Testis (tissue), 2 donors: ENCODE results near the gene MINDY4.

Source experiments
- POLR2A ChIP-seq: fragments of 450-650 bp; IDR thresholded peaks from one replicate; pipeline ENCODE4 v1.6.1; 2017; ENCODE audit warnings: antibody characterized with exemption, mild to moderate bottlenecking, moderate library complexity
- TF ChIP-seq, protein P1 (sequence below), 3 experiments: fragments of 450-650 bp in 2 of 3; fragments of 200-600 bp in 1 of 3; sonication (generic) in 1 of 3; IDR thresholded peaks; one replicate each; pipeline ENCODE4 v1.5.1; 2016 to 2019; ENCODE audit warnings: antibody characterized with exemption in 3 of 3, mild to moderate bottlenecking in 2 of 3, moderate library complexity in 1 of 3

DNA sequence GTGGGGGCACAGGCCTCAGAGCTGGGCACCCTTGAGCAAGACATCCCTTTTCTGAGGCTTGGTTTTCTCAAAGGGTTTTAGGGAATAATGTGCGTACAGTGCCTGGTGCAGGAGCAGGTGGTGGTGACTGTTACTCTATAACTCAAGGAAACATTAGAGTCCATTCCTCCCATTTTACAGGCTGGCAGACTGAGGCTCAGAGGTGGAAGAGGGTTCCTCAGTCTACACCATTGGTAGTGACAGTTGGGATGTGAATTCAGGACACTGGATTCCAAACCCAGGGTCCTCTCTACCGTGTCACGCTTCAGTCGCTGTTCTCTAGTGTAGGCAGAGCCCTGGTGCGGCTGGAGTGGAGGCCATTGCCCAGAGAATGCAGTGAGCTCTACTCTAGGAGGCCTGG lies 100.4 kb downstream of the MINDY4 start:
- TF ChIP-seq, protein P1, sequence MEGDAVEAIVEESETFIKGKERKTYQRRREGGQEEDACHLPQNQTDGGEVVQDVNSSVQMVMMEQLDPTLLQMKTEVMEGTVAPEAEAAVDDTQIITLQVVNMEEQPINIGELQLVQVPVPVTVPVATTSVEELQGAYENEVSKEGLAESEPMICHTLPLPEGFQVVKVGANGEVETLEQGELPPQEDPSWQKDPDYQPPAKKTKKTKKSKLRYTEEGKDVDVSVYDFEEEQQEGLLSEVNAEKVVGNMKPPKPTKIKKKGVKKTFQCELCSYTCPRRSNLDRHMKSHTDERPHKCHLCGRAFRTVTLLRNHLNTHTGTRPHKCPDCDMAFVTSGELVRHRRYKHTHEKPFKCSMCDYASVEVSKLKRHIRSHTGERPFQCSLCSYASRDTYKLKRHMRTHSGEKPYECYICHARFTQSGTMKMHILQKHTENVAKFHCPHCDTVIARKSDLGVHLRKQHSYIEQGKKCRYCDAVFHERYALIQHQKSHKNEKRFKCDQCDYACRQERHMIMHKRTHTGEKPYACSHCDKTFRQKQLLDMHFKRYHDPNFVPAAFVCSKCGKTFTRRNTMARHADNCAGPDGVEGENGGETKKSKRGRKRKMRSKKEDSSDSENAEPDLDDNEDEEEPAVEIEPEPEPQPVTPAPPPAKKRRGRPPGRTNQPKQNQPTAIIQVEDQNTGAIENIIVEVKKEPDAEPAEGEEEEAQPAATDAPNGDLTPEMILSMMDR (IDR thresholded peaks at IDR 0.05), result no peak
- no peak for TF ChIP-seq POLR2A
